Melanocyte of skin (primary cell): ENCODE data around the gene RPAP2. TPM values are rescaled to one million over a fixed set of nuclear protein-coding genes. Genes with fewer than 3 reads are reported as not detected.

Experiments used
- small RNA-seq, 2 donors: library from RNA; depleted of rRNA; stranded (forward); fragments of <200 nt; gene quantifications; one replicate each; pipeline ENCODE3, GENCODE V24; 2012
- total RNA-seq, 2 donors: library from RNA; depleted of rRNA; stranded (reverse); fragments of >200 nt; gene quantifications; 2 replicates each; pipeline ENCODE4 v1.2.3, GENCODE V29; 2012

Gene RPAP2
- total RNA-seq: 1 to 10 TPM; 3.7 to 4.5 TPM

DNA sequence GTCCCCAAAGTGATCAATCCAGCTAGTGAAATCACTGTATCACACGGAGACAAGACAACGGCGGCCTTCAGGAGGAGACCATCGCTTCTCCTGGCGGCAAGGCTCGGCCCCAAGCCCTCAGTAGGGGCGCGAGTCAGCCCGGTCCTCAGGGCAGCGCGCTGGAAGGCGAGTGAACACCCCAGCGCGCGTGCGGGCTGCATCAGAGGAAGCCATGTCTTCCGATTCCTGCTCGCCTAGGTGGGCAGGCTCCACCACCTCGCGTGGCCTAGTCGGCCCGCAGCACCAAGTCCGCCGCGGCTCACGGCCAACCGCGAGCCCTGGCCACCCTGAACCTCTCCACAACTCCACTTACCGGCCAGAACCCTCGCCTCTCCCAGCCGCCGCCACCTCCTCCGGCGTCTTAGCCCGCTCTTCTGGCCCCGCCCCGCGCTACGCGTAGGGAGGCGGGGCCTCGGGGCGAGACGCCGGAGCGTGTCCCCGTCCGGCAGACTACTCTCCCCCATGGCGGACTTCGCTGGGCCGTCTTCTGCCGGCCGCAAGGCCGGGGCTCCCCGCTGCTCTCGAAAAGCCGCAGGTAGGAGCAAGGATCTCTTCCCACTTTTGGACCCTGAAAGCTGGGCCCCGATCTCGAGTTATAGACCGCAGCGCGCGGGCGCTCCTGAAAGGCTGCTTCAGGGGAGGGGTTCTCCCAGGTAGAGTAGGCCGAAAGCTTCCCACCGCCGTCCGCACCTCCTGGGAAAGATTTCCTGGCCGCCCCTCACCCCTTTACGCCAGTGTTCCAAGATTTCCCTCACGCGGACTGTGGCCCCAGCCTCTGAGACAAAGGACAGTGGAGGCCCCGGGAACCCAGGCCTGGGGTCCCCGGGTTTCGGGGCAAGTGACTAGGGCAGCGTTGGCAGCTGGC lies at the start of gene RPAP2, which contains the start of gene GLMN:
RPAP2 (plus strand) TSS at position 487 of the 904 bp plus-strand sequence; CDS start at position 502, 15 bp downstream.
GLMN (minus strand) TSS at position 415 of the 904 bp plus-strand sequence. CDS start 988 bp downstream, outside the sequence.

Small RNAs within 50 kb of the gene (small RNA-seq; reads per million reads assigned to genes)
- 0 reads per million in 2 donors for gene RN7SL824P

Other genes starting within 250 kb of the RPAP2 start
- under 1 TPM; 0.33 to 0.34 TPM for gene SETSIP, start 223.6 kb upstream of the RPAP2 start, total RNA-seq
- 1 to 10 TPM; 1.0 to 2.7 TPM for gene BTBD8, start 218.7 kb upstream of the RPAP2 start, total RNA-seq
- gene C1orf146, start 81.1 kb upstream of the RPAP2 start, total RNA-seq: not detected
- gene GLMN, start 72 bp upstream of the RPAP2 start, total RNA-seq: 10 to 100 TPM; 12.0 to 13.3 TPM
- gene GFI1, start 187.9 kb downstream of the RPAP2 start, total RNA-seq: under 1 TPM; under 0.01 to 0.33 TPM